Bronchial epithelial cell (primary cell): ENCODE results near the gene OR14J1. TPM values are rescaled to one million over a fixed set of nuclear protein-coding genes. Genes with fewer than 3 reads are reported as not detected.
"Not testable (repeated sequence)": the region's sequence is repeated elsewhere in the genome, so short reads cannot be mapped to it uniquely, and the experiment has no call there.

ENCODE experiments used
- DNase-seq: peaks from one replicate; pipeline ENCODE4 v3.0.0-alpha.2; 2010; ENCODE audit warnings: low read depth
- FAIRE-seq: peaks from 2 replicates; lab custom pipeline; 2011; peaks lifted over from hg19 to GRCh38; lab: Jason Lieb, UNC
- H3K27me3 ChIP-seq: 2 replicates; pipeline ENCODE4 v1.5.1; 2011; ENCODE audit warnings: low read length; ENCODE audit not compliant: control insufficient read depth, insufficient read depth
- H3K36me3 ChIP-seq: 2 replicates; pipeline ENCODE4 v1.5.1; 2011; ENCODE audit warnings: low read length; ENCODE audit not compliant: control insufficient read depth, insufficient read depth
- H3K4me3 ChIP-seq: 2 replicates; pipeline ENCODE4 v1.5.1; 2011; ENCODE audit warnings: mild to moderate bottlenecking, low read depth, low read length, control low read depth
- total RNA-seq: library from RNA; depleted of rRNA; stranded (reverse); fragments of >200 nt; gene quantifications from 2 replicates; pipeline ENCODE4 v1.2.1, GENCODE V29; 2014
- TF ChIP-seq, protein P1 (sequence below): IDR thresholded peaks from 2 replicates; pipeline ENCODE4 v1.5.1; 2011; ENCODE audit warnings: mild to moderate bottlenecking, moderate library complexity, low read length, control low read depth, inconsistent platforms; ENCODE audit not compliant: insufficient read depth, severe bottlenecking

Gene OR14J1
- total RNA-seq, 1 donor from 2014 or later = not detected

DNA sequence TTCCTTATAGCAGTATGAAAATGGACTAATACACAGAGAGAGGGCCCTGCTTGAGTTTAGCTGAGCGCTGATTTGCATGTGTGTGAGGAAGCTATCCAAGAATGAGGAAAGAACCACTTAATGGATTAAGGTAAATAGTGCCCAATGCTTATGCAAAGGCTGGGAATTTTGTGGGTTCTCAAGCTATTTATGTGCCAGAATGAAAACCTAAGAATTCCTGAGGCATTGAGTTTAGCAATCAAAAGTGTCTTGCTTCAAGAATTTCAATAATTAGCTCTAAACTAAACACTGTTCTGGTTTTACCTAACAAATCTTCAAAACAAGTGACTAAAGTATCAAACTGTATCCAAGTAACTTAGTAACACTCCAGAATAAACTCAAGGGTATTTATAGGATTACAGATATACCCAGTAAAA lies 7.0 kb upstream of the OR14J1 start:
- FAIRE-seq = no peak
- peak; percentile 73 for DNase-seq
- H3K4me3 ChIP-seq = no peak overlapping the region
- H3K36me3 ChIP-seq = no peaks in the 10 kb centered on the region
- no peaks in the 10 kb centered on the region for H3K27me3 ChIP-seq
- TF ChIP-seq, protein P1, sequence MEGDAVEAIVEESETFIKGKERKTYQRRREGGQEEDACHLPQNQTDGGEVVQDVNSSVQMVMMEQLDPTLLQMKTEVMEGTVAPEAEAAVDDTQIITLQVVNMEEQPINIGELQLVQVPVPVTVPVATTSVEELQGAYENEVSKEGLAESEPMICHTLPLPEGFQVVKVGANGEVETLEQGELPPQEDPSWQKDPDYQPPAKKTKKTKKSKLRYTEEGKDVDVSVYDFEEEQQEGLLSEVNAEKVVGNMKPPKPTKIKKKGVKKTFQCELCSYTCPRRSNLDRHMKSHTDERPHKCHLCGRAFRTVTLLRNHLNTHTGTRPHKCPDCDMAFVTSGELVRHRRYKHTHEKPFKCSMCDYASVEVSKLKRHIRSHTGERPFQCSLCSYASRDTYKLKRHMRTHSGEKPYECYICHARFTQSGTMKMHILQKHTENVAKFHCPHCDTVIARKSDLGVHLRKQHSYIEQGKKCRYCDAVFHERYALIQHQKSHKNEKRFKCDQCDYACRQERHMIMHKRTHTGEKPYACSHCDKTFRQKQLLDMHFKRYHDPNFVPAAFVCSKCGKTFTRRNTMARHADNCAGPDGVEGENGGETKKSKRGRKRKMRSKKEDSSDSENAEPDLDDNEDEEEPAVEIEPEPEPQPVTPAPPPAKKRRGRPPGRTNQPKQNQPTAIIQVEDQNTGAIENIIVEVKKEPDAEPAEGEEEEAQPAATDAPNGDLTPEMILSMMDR = no peak

DNA sequence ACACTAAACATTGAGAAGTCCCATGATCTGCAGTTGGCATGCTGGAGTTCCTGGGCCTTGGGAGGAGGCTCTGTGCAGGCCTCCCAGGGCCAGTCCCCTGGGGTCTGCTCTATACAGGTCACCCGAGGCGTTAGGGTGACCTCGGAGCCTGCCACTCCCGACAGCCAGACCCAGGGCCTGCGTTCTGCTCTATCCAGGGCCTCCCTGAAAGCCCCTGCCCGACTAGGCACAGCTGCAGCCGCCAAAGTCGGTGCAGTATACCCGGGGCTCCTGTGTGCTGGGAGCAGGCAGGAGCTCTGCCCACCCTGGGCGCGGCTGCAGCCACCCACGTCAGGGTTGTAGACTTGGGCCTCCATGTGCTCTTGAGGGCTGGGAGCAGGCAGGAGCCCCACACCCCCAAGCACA lies 6.3 kb upstream of the OR14J1 start:
- H3K27me3 ChIP-seq = no peaks in the 10 kb centered on the region
- H3K4me3 ChIP-seq = no peak overlapping the region
- no peaks in the 10 kb centered on the region for H3K36me3 ChIP-seq
- TF ChIP-seq, protein P1 = no peak
- DNase-seq (no peak), FAIRE-seq (no peak)

DNA sequence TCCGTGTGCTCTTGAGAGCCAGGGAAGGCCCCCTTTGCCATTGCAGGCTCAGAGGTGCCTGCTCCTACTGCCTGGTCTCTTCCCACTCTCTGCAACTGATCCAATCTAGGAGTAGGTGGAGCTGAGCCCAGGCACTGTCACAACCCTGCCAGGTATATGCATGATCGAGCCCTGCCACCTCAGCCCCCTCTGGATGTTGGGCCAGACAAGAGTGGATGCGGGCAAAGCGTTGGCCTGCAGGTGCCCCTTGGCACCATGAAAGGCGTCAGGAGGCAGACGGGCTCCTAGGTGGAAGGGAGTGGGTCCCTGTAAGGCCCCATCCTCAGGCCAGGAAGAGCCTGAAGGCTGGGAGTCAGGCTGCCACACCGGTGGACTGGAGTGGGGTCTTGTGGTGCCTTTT lies 5.9 kb upstream of the OR14J1 start:
- DNase-seq (no peak), FAIRE-seq (no peak)
- TF ChIP-seq, protein P1 = no peak
- no peak overlapping the region for H3K4me3 ChIP-seq
- no peaks in the 10 kb centered on the region for H3K27me3 ChIP-seq
- no peaks in the 10 kb centered on the region for H3K36me3 ChIP-seq

DNA sequence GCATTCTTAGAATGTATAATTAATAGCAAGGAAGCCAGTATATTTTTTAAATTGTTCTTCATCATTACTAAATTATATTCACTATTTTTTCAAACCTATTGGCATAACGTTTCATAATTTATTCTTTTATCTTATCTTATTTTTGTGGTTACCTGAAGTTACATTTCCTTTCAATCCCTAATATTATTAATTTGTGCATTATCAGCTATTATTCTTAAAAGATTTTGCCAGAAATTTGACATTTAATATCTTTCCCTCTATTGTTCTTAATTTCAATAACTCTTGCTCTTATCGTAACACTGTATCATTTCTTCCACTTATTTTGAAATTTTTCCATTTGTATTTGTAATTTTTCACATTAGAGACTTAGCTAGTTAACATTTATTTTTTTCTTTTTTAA lies 18.4 kb downstream of the OR14J1 start:
- Histone ChIP-seq H3K36me3 (no peaks in the 10 kb centered on the region), H3K4me3 (no peak overlapping the region), H3K27me3 (no peaks in the 10 kb centered on the region)
- TF ChIP-seq, protein P1 = no peak
- FAIRE-seq (no peak), DNase-seq (no peak)

DNA sequence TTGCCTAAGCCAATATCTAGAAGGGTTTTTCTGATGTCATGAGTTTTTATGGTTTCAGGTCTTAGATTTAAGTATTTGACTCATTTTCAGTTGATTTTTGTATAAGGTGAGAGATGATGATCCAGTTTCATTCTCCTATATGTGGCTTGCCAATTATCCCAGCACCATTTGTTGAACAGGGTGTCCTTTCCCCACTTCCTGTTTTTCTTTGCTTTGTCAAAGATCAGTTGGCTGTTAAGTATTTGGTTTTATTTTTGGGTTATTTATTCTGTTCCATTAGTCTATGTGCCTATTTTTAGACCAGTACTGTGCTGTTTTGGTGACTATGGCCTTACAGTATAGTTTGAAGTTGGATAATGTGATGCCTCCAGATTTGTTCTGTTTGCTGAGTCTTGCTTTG lies 21.8 kb downstream of the OR14J1 start:
- not testable (repeated sequence) for H3K36me3 ChIP-seq, FAIRE-seq

DNA sequence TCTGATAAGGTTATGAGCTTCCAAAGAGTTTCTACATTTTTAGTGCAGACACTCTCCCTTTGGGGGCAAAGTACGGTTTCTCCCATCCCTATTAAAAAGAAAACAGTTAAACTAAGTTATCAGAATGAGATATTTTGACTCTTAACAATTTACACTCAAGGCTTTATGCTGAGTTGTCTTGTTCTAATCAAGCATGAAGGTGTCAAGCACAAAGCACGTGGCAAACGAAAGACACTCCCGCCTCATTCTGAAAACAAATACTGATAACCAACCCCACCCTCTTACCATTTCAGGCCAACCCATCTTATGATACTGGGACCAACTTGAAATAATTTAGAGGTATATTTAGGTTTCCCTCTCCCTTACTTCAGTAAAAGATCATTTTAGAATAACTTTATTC lies 24.3 kb downstream of the OR14J1 start:
- DNase-seq (no peak), FAIRE-seq (no peak)
- Histone ChIP-seq H3K36me3 (no peaks in the 10 kb centered on the region), H3K27me3 (no peaks in the 10 kb centered on the region), H3K4me3 (no peak overlapping the region)
- TF ChIP-seq, protein P1 = no peak

More for the DNA sequence above, 21.8 kb downstream of the OR14J1 start:
- H3K4me3 ChIP-seq, H3K27me3 ChIP-seq, DNase-seq: not testable (repeated sequence)
